ENCODE measurements around the gene DOK5.

The DOK5 gene

DNA sequence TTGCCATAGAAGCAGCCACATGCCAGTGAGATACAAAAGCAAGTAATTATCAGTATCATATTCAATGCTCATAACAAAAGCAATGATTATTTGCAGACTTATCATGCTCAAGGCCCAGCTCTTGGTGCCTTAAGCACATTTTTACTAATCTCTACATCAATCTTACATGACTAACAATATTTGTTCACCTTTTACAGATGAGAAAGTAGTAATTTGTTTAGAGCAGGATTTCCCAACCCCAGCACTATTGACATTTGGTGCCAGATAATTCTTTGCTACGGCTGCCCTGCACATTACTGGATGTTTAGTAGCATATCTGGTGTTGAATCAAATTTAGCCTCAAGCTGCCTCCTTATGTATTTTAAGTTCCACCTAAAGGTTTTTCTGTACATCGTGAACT, 19.0 kb upstream of the DOK5 start:
- TF ChIP-seq EZH2phosphoT487 (IDR thresholded peaks at IDR 0.05; ENCODE audit: borderline replicate concordance): no peak
- TF ChIP-seq, protein P1, sequence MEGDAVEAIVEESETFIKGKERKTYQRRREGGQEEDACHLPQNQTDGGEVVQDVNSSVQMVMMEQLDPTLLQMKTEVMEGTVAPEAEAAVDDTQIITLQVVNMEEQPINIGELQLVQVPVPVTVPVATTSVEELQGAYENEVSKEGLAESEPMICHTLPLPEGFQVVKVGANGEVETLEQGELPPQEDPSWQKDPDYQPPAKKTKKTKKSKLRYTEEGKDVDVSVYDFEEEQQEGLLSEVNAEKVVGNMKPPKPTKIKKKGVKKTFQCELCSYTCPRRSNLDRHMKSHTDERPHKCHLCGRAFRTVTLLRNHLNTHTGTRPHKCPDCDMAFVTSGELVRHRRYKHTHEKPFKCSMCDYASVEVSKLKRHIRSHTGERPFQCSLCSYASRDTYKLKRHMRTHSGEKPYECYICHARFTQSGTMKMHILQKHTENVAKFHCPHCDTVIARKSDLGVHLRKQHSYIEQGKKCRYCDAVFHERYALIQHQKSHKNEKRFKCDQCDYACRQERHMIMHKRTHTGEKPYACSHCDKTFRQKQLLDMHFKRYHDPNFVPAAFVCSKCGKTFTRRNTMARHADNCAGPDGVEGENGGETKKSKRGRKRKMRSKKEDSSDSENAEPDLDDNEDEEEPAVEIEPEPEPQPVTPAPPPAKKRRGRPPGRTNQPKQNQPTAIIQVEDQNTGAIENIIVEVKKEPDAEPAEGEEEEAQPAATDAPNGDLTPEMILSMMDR (conservative IDR thresholded peaks at IDR 0.05; ENCODE audit: low read length): no peak
- H3K4me2 ChIP-seq (ENCODE audit: low read depth, low read length, poor library complexity, severe bottlenecking): no peak overlapping the region
- no peak overlapping the region for H3K9ac ChIP-seq (ENCODE audit: low read depth, low read length, poor library complexity, severe bottlenecking)
- H3K79me2 ChIP-seq (ENCODE audit: insufficient read depth, low read length): no peaks in the 10 kb centered on the region
- H2AFZ ChIP-seq (ENCODE audit: low read length): no peak overlapping the region
- H3K4me3 ChIP-seq (ENCODE audit: low read length, poor library complexity, severe bottlenecking): no peak overlapping the region
- no peaks in the 10 kb centered on the region for H3K9me3 ChIP-seq (ENCODE audit: insufficient read depth, low read depth, low read length)
- H3K27me3 ChIP-seq (ENCODE audit: insufficient read depth, low read length, poor library complexity, severe bottlenecking): no peaks in the 10 kb centered on the region
- H3K9me2 ChIP-seq (replicated peaks; ENCODE audit: low read depth, low read length): no peaks in the 10 kb centered on the region
- H3K36me3 ChIP-seq (ENCODE audit: insufficient read depth, low read length): no peaks in the 10 kb centered on the region
- H3K4me1 ChIP-seq (ENCODE audit: insufficient read depth, low read length, poor library complexity, severe bottlenecking): no peaks in the 10 kb centered on the region
- no peaks in the 10 kb centered on the region for H4K20me1 ChIP-seq (ENCODE audit: insufficient read depth, low read length, poor library complexity, severe bottlenecking)
- no peaks in the 10 kb centered on the region for H3F3A ChIP-seq (ENCODE audit: low read depth)

DNA sequence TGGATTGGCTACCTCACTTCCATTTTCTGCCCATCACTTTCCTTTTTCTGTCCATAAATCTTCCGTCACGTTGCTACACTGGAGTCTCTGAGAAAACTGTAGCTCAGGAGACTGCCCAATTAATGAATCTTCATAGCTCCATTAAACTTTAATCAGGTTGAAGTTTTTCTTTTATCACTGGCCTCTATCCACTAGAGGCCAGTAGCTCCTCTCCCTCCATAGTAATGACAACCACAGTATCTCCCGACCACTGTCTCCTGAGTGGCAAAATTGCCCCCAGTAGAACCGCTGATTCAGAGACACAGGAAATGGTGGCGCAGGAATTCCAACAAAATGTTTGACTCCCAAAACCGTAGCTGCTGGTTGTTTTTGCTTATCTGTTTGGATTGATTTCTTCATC, 18.4 kb upstream of the DOK5 start:
- H3K4me1 ChIP-seq (ENCODE audit: insufficient read depth, low read length, poor library complexity, severe bottlenecking): no peaks in the 10 kb centered on the region
- H3K9ac ChIP-seq (ENCODE audit: low read depth, low read length, poor library complexity, severe bottlenecking): no peak overlapping the region
- no peaks in the 10 kb centered on the region for H3K79me2 ChIP-seq (ENCODE audit: insufficient read depth, low read length)
- H3K9me2 ChIP-seq (replicated peaks; ENCODE audit: low read depth, low read length): no peaks in the 10 kb centered on the region
- H4K20me1 ChIP-seq (ENCODE audit: insufficient read depth, low read length, poor library complexity, severe bottlenecking): no peaks in the 10 kb centered on the region
- TF ChIP-seq, protein P1 (conservative IDR thresholded peaks at IDR 0.05; ENCODE audit: low read length): no peak
- no peak for TF ChIP-seq EZH2phosphoT487 (IDR thresholded peaks at IDR 0.05; ENCODE audit: borderline replicate concordance)
- H3K4me3 ChIP-seq (ENCODE audit: low read length, poor library complexity, severe bottlenecking): no peak overlapping the region
- no peaks in the 10 kb centered on the region for H3F3A ChIP-seq (ENCODE audit: low read depth)
- H3K9me3 ChIP-seq (ENCODE audit: insufficient read depth, low read depth, low read length): no peaks in the 10 kb centered on the region
- no peak overlapping the region for H2AFZ ChIP-seq (ENCODE audit: low read length)
- H3K36me3 ChIP-seq (ENCODE audit: insufficient read depth, low read length): no peaks in the 10 kb centered on the region
- no peaks in the 10 kb centered on the region for H3K27me3 ChIP-seq (ENCODE audit: insufficient read depth, low read length, poor library complexity, severe bottlenecking)
- no peak overlapping the region for H3K4me2 ChIP-seq (ENCODE audit: low read depth, low read length, poor library complexity, severe bottlenecking)

DNA sequence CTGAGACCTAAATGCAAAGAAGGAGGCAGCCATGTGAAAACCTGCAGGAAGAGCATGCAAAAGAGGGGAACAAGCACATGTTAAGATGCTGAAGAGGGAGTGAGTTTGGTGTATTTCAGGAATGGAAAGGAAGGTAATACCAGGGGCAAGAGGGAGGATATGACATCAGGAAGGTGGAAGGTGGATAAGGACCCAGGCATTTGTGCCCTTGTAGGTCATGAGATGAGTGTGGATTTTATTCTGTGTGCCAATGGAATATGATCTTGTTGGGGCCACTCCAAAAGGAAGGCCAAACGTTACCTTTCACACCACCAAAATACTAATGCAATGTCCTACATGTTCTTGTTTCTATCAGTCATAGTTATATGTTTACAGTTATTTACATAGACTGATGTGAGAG, 17.2 kb upstream of the DOK5 start:
- Histone ChIP-seq H3F3A (ENCODE audit: low read depth) (no peaks in the 10 kb centered on the region), H3K4me2 (ENCODE audit: low read depth, low read length, poor library complexity, severe bottlenecking) (no peak overlapping the region), H3K36me3 (ENCODE audit: insufficient read depth, low read length) (no peaks in the 10 kb centered on the region), H3K27me3 (ENCODE audit: insufficient read depth, low read length, poor library complexity, severe bottlenecking) (no peaks in the 10 kb centered on the region), H4K20me1 (ENCODE audit: insufficient read depth, low read length, poor library complexity, severe bottlenecking) (no peaks in the 10 kb centered on the region), H3K9me2 (replicated peaks; ENCODE audit: low read depth, low read length) (no peaks in the 10 kb centered on the region), H3K9ac (ENCODE audit: low read depth, low read length, poor library complexity, severe bottlenecking) (no peak overlapping the region), H2AFZ (ENCODE audit: low read length) (no peak overlapping the region), H3K9me3 (ENCODE audit: insufficient read depth, low read depth, low read length) (no peaks in the 10 kb centered on the region), H3K4me3 (ENCODE audit: low read length, poor library complexity, severe bottlenecking) (no peak overlapping the region), H3K79me2 (ENCODE audit: insufficient read depth, low read length) (no peaks in the 10 kb centered on the region), H3K4me1 (ENCODE audit: insufficient read depth, low read length, poor library complexity, severe bottlenecking) (no peaks in the 10 kb centered on the region)
- TF ChIP-seq, protein P1 (conservative IDR thresholded peaks at IDR 0.05; ENCODE audit: low read length): no peak
- no peak for TF ChIP-seq EZH2phosphoT487 (IDR thresholded peaks at IDR 0.05; ENCODE audit: borderline replicate concordance)

Data from Loucy (cell line).